ENCODE data around the gene CRYBA2.

The CRYBA2 gene

GRCh38 chr2:218998414-218999002 lies 5.3 kb upstream of the CRYBA2 start:
- peak in 2 of 3 experiments; percentile 68 to 83 for DNase-seq

GRCh38 chr2:218997731-218998130 lies 4.5 kb upstream of the CRYBA2 start:
- peak in 2 of 3 experiments; percentile 80 to 91 for DNase-seq

GRCh38 chr2:218996937-218997336 lies 3.7 kb upstream of the CRYBA2 start:
- DNase-seq: peak; percentile 25 to 96 (median 90)

- DNase-seq: peak; percentile 81 to 96 (median 94)
Measured at GRCh38 chr2:218995972-218996711, 2.9 kb upstream of the CRYBA2 start.

- DNase-seq: peak in 1 of 3 experiments; percentile 59
Measured at GRCh38 chr2:218995561-218995960, 2.3 kb upstream of the CRYBA2 start.

GRCh38 chr2:218992703-218993344 lies 398 bp downstream of the CRYBA2 start:
- peak in 2 of 3 experiments; percentile 86 for DNase-seq

GRCh38 chr2:218992196-218992595 lies 1.0 kb downstream of the CRYBA2 start:
- DNase-seq: peak in 1 of 3 experiments; percentile 46

- peak in 2 of 3 experiments; percentile 23 to 54 for DNase-seq
Measured at GRCh38 chr2:218991674-218992168, 1.5 kb downstream of the CRYBA2 start.

GRCh38 chr2:218990612-218991011 lies 2.6 kb downstream of the CRYBA2 start:
- no peak for DNase-seq

- DNase-seq: no peak
Measured at GRCh38 chr2:218990052-218990451, 3.2 kb downstream of the CRYBA2 start.

GRCh38 chr2:218988650-218989049 lies 4.6 kb downstream of the CRYBA2 start:
- no peak for DNase-seq

- no peak for DNase-seq
Measured at GRCh38 chr2:218988164-218988563, 5.1 kb downstream of the CRYBA2 start.

GRCh38 chr2:218986148-218986761 lies 7.0 kb downstream of the CRYBA2 start:
- no peak for DNase-seq

- peak in 2 of 3 experiments; percentile 60 to 61 for DNase-seq
Measured at GRCh38 chr2:218985325-218986091, 7.7 kb downstream of the CRYBA2 start.

GRCh38 chr2:218985021-218985324 lies 8.2 kb downstream of the CRYBA2 start, which contains the start of gene FEV:
Gene FEV, minus strand, starts transcription at chr2:218985184. Its CDS starts 109 bp downstream, at chr2:218985075.
- DNase-seq: peak in 2 of 3 experiments; percentile 61 to 69

- DNase-seq: peak in 1 of 3 experiments; percentile 56
Measured at GRCh38 chr2:218984239-218985020, 8.8 kb downstream of the CRYBA2 start.

- DNase-seq: no peak
Measured at GRCh38 chr2:218983934-218984238, 9.3 kb downstream of the CRYBA2 start.

- DNase-seq: no peak
Measured at GRCh38 chr2:218983263-218983933, 9.8 kb downstream of the CRYBA2 start.

GRCh38 chr2:218982586-218983262 lies 10.5 kb downstream of the CRYBA2 start:
- no peak for DNase-seq

GRCh38 chr2:218981881-218982585 lies 11.2 kb downstream of the CRYBA2 start:
- peak in 2 of 3 experiments; percentile 80 to 87 for DNase-seq

Measured in NCI-H1417 (cell line).